Prostate gland (tissue), 2 donors: Measurements from ENCODE around the gene TAF6.

Experiments used
- POLR2A ChIP-seq: fragments of 450-650 bp; IDR thresholded peaks from one replicate; pipeline ENCODE4 v1.6.1; 2016; ENCODE audit warnings: antibody characterized with exemption, mild to moderate bottlenecking
- POLR2AphosphoS5 ChIP-seq: sonication (generic); formaldehyde crosslinking; IDR thresholded peaks from one replicate; pipeline ENCODE4 v1.6.1; 2017; ENCODE audit warnings: antibody characterized with exemption
- TF ChIP-seq, protein P1 (sequence below), 4 experiments: fragments of 200-600 bp in 2 of 4; fragments of 450-650 bp in 2 of 4; sonication (generic) in 2 of 4; IDR thresholded peaks; 1 replicate in 3 of 4; 2 replicates in 1 of 4; pipeline ENCODE4 v1.5.1; 2016 to 2019; ENCODE audit warnings: antibody characterized with exemption in 4 of 4, mild to moderate bottlenecking in 2 of 4, moderate library complexity in 2 of 4

DNA sequence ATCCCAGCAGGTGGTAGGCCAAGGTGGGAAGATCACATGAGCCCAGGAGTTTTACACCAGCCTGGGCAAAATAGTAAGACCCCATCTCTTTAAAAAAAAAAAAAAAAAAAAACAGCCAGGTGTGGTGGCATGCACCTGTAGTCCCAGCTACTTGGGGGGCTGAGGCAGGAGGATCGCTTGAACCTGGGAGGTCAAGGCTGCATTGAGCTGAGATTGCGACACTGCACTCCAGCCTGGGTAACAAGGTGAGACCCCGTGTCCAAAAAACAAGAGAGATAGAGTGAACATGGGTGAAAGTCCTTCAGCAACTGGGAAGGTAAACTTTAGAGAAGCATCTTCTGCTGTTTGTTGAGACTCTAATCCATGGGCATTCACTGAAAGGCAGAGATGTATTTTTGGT lies 23.3 kb upstream of the TAF6 start:
- TF ChIP-seq POLR2AphosphoS5 (no peak), POLR2A (no peak)
- TF ChIP-seq, protein P1, sequence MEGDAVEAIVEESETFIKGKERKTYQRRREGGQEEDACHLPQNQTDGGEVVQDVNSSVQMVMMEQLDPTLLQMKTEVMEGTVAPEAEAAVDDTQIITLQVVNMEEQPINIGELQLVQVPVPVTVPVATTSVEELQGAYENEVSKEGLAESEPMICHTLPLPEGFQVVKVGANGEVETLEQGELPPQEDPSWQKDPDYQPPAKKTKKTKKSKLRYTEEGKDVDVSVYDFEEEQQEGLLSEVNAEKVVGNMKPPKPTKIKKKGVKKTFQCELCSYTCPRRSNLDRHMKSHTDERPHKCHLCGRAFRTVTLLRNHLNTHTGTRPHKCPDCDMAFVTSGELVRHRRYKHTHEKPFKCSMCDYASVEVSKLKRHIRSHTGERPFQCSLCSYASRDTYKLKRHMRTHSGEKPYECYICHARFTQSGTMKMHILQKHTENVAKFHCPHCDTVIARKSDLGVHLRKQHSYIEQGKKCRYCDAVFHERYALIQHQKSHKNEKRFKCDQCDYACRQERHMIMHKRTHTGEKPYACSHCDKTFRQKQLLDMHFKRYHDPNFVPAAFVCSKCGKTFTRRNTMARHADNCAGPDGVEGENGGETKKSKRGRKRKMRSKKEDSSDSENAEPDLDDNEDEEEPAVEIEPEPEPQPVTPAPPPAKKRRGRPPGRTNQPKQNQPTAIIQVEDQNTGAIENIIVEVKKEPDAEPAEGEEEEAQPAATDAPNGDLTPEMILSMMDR (IDR thresholded peaks at IDR 0.05): no peak
